ENCODE measurements around the gene ALDH8A1.

- no peak for TF ChIP-seq EZH2phosphoT487 (IDR thresholded peaks at IDR 0.05; ENCODE audit: borderline replicate concordance, low read length)
- TF ChIP-seq, protein P1, sequence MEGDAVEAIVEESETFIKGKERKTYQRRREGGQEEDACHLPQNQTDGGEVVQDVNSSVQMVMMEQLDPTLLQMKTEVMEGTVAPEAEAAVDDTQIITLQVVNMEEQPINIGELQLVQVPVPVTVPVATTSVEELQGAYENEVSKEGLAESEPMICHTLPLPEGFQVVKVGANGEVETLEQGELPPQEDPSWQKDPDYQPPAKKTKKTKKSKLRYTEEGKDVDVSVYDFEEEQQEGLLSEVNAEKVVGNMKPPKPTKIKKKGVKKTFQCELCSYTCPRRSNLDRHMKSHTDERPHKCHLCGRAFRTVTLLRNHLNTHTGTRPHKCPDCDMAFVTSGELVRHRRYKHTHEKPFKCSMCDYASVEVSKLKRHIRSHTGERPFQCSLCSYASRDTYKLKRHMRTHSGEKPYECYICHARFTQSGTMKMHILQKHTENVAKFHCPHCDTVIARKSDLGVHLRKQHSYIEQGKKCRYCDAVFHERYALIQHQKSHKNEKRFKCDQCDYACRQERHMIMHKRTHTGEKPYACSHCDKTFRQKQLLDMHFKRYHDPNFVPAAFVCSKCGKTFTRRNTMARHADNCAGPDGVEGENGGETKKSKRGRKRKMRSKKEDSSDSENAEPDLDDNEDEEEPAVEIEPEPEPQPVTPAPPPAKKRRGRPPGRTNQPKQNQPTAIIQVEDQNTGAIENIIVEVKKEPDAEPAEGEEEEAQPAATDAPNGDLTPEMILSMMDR (IDR thresholded peaks at IDR 0.05; ENCODE audit: low read depth, low read length, poor library complexity, severe bottlenecking) = no peak
Measured at GRCh38 chr6:134920422-134920821, 29.5 kb downstream of the ALDH8A1 start.

Measured in DOHH2 (cell line).